Type B pancreatic cell (in vitro differentiated cells): ENCODE data around the gene DYRK4. TPM values are rescaled to one million over a fixed set of nuclear protein-coding genes. Genes with fewer than 3 reads are reported as not detected.

Experiments used
- DNase-seq: peaks from one replicate; pipeline ENCODE4 v3.0.0; 2021; ENCODE audit warnings: mixed read lengths; ENCODE audit not compliant: unreplicated experiment; ENCODE audit errors: extremely low spot score
- H3K27ac Mint-ChIP-seq: 2 replicates; pipeline ENCODE4 v1.8.0; 2021; ENCODE audit warnings: mild to moderate bottlenecking, mixed read lengths
- H3K27me3 Mint-ChIP-seq: 2 replicates; pipeline ENCODE4 v1.8.0; 2021; ENCODE audit warnings: mixed read lengths
- H3K36me3 Mint-ChIP-seq: 2 replicates; pipeline ENCODE4 v1.8.0; 2021; ENCODE audit warnings: mixed read lengths
- H3K4me1 Mint-ChIP-seq: one replicate; pipeline ENCODE4 v1.8.0; 2021; ENCODE audit warnings: mixed read lengths; ENCODE audit not compliant: unreplicated experiment
- H3K4me3 Mint-ChIP-seq: 2 replicates; pipeline ENCODE4 v1.8.0; 2021; ENCODE audit warnings: mild to moderate bottlenecking, mixed read lengths
- H3K9me3 Mint-ChIP-seq: 2 replicates; pipeline ENCODE4 v1.8.0; 2021; ENCODE audit warnings: mixed read lengths
- total RNA-seq: library from RNA; stranded (reverse); gene quantifications from 2 replicates; pipeline ENCODE4 v1.2.1, GENCODE V29; 2021; ENCODE audit warnings: low replicate concordance
- TF ChIP-seq, protein P1 (sequence below): fragments of 200-600 bp; sonication (generic); conservative IDR thresholded peaks from 2 replicates; pipeline ENCODE4 v1.5.0; 2021; ENCODE audit warnings: antibody characterized with exemption, mild to moderate bottlenecking

Gene DYRK4
- total RNA-seq, 1 donor from 2014 or later: 31.6 TPM

DNA sequence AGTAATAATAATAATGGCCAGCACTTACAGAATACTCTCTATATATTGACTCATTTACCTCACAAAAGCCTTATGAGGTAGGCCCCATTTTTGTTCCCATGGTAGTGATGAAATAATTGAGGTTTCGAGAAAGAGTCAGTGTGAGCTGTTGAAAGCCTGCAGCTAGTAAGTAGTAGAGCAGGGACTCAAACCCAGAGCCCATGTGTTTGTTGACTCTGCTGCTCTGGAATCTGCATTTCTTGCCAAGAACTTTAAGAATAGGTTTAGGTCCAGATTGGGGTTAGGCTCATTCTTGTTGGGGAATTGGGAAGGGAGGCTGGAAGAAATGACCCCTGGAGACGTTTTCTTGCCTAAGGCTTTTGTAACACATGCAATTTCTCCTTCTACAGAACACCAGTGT is 27.9 kb downstream of the DYRK4 start:
- peaks cover 71% of the 10 kb centered on the region for H3K27me3 Mint-ChIP-seq

DNA sequence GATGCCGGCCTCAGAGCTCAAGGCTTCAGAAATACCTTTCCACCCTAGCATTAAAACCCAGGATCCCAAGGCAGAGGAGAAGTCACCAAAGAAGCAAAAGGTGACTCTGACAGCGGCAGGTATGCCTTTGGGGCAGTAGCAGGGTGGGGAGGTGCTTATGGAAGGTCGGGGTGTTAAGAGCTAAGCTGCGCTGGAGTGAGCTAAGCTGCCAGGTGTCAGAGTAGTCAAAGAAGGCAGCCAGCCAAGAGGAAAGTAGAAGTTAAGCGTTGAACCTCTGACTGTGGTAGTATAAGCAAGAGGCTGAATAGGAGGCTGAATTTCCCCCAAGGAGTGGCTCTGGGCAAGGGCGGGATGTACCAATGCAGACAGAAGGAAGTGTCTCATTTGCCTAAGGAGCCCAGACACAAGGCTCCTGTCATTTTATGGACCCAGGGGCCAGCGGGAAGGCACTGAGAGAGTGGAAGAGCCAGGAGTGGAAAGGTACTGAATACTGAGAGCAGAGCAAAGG is 29.2 kb downstream of the DYRK4 start:
- Mint-ChIP-seq H3K4me3 (no peak overlapping the region), H3K9me3 (no peaks in the 10 kb centered on the region), H3K4me1 (no peaks in the 10 kb centered on the region), H3K27me3 (peaks cover 68% of the 10 kb centered on the region), H3K27ac (no peak overlapping the region), H3K36me3 (no peaks in the 10 kb centered on the region)
- TF ChIP-seq, protein P1, sequence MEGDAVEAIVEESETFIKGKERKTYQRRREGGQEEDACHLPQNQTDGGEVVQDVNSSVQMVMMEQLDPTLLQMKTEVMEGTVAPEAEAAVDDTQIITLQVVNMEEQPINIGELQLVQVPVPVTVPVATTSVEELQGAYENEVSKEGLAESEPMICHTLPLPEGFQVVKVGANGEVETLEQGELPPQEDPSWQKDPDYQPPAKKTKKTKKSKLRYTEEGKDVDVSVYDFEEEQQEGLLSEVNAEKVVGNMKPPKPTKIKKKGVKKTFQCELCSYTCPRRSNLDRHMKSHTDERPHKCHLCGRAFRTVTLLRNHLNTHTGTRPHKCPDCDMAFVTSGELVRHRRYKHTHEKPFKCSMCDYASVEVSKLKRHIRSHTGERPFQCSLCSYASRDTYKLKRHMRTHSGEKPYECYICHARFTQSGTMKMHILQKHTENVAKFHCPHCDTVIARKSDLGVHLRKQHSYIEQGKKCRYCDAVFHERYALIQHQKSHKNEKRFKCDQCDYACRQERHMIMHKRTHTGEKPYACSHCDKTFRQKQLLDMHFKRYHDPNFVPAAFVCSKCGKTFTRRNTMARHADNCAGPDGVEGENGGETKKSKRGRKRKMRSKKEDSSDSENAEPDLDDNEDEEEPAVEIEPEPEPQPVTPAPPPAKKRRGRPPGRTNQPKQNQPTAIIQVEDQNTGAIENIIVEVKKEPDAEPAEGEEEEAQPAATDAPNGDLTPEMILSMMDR: no peak
- no peak for DNase-seq

More for the DNA sequence above, 27.9 kb downstream of the DYRK4 start:
- no peaks in the 10 kb centered on the region for H3K9me3 Mint-ChIP-seq
- no peak for DNase-seq
- H3K4me1 Mint-ChIP-seq: no peaks in the 10 kb centered on the region
- TF ChIP-seq, protein P1: no peak
- H3K27ac Mint-ChIP-seq: no peak overlapping the region
- no peak overlapping the region for H3K4me3 Mint-ChIP-seq
- no peaks in the 10 kb centered on the region for H3K36me3 Mint-ChIP-seq

DNA sequence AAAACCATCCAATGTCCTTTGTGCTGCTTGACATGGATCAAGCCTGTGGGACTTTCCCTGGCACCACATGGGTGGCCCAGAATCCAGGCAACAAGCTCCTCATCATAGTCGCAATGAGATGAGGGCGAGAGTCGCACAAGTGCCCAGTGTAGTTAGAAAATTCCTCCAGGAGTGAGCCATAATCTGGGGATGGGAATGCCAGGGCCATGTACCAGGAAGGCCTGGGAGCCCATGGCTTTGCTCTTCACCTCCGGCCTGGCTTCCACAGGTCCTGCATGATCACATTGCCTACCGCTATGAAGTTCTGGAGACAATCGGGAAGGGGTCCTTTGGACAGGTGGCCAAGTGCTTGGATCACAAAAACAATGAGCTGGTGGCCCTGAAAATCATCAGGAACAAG is 33.9 kb downstream of the DYRK4 start:
- no peaks in the 10 kb centered on the region for H3K4me1 Mint-ChIP-seq
- H3K27ac Mint-ChIP-seq: no peak overlapping the region
- DNase-seq: no peak
- no peaks in the 10 kb centered on the region for H3K36me3 Mint-ChIP-seq
- no peak overlapping the region for H3K4me3 Mint-ChIP-seq
- no peaks in the 10 kb centered on the region for H3K9me3 Mint-ChIP-seq
- H3K27me3 Mint-ChIP-seq: peaks cover 62% of the 10 kb centered on the region
- TF ChIP-seq, protein P1: no peak

DNA sequence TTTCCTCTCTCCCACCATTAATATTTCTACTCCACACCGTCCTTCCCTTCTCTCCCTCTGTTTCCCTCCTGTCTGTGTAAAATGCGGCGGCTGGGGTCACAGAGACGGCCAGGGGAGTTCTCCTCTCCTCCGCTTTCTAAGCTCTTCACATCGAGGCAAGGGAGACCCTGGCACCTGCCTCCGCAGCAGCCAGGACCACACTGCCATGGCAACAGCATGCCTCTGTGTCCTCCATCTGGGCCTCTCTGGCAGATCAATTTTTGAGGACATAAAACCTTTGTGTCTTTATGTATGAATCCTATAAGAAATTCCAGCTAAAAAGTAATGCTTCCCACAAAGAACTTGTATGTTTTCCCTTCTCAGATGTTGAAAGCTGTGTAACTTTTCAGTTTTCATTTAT is 41.4 kb downstream of the DYRK4 start:
- Mint-ChIP-seq H3K4me1 (peaks cover 5% of the 10 kb centered on the region), H3K27ac (no peak overlapping the region), H3K36me3 (peaks cover 8% of the 10 kb centered on the region), H3K27me3 (peaks cover 48% of the 10 kb centered on the region), H3K9me3 (no peaks in the 10 kb centered on the region), H3K4me3 (no peak overlapping the region)
- TF ChIP-seq, protein P1: no peak
- no peak for DNase-seq

DNA sequence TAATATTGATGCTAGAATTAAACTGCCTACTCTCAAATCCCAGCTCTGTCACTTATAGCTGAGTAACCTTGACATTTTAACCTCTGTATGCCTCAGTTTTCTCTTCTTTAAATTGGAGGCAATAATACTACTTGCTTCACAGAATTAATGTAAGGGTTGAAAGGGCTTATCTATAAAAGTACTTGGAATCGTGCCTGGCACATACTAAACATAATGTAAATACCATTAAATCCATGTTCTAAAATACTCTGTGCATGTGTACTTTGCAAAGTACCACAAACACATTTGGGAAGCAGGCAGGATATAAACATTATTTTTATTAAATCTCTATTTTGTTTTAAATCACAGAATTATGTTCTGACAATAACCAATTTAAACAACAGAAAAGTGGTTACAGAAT is 41.9 kb downstream of the DYRK4 start:
- Mint-ChIP-seq H3K4me1 (peaks cover 5% of the 10 kb centered on the region), H3K36me3 (peaks cover 14% of the 10 kb centered on the region), H3K27me3 (peaks cover 46% of the 10 kb centered on the region), H3K27ac (no peak overlapping the region), H3K9me3 (no peaks in the 10 kb centered on the region), H3K4me3 (no peak overlapping the region)
- TF ChIP-seq, protein P1: no peak
- no peak for DNase-seq
